Skeletal muscle cell (primary cell): Measurements from ENCODE around the gene GAS1.

Experiments
- DNase-seq: peaks from one replicate; pipeline ENCODE4 v3.0.0-alpha.2; 2010; ENCODE audit warnings: low read depth
- H3K4me3 ChIP-seq: 2 replicates; pipeline ENCODE4 v1.5.1; 2011; ENCODE audit warnings: low read depth, mild to moderate bottlenecking, control low read depth, low read length, moderate library complexity

GAS1 gene, protein sequence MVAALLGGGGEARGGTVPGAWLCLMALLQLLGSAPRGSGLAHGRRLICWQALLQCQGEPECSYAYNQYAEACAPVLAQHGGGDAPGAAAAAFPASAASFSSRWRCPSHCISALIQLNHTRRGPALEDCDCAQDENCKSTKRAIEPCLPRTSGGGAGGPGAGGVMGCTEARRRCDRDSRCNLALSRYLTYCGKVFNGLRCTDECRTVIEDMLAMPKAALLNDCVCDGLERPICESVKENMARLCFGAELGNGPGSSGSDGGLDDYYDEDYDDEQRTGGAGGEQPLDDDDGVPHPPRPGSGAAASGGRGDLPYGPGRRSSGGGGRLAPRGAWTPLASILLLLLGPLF

DNA sequence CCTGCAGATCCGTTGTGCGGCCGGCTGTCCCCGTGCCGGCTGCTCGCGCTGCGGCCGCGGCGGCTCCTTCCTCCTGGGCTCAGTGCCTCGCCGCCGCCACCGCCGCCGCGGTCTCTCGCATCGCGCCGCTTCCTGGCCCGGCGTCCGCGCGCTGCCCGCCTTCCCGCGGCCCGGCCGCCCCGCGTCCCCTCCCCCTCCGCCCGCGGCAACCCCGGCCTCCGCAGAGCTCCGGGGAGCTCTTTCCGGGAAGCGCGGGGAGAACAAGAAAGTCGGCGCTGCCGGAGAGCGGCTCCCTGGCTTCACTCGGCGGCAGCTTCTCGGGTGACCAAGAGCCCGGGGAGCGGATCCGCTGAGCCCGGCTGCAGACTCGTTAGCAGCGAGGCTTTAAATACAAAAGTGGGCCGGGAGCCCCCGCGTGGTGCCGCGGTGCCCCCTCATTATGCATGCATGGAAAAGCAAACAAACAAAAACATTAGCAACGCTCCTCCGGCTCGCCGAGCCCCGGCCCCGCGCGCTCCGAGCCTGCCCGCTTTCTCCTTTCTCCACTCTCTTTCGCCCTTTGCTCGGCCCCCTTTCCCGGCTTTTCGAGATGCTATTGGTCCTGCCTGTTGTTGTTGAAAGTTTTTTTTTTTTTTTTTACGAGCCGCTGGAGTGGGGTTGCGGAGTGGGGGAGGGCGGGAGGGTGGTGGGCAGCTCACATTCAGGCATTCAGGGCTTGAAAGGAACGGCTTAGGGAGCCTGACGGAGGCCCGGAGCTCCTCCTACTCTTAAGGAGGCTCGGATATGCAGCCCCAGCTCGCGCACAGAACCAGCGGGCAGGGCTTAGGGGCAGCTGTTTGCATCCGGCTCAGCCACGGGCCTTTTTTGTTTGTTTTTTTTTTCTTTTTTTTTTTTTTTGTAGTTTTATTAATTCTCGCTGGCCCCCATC is at the start of gene GAS1:
GAS1 (minus strand) TSS at position 361 of the 928 bp plus-strand sequence. CDS start 727 bp downstream, outside the sequence.
- DNase-seq, result peak; percentile 95
- peak within 1 kb of the TSS; percentile 79 for H3K4me3 ChIP-seq

DNA sequence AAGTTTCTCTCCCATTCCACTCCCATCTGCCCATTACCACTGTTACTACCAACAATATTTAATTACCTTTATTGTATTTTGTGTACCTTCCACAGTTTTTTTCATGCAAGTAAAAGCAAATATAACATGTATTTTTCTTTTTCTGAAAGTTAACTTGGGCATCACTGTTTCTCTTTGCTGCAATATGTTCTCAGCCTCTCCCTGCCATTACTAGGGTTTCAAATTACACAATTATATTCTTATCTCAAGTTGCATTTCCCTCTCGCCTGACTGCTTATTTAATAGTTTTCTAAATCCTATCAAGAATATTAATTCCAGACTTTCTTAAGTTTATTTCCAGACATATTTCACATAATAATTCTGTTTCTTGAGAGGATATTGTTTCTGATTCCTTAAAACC is 46.9 kb upstream of the GAS1 start:
- no peak for DNase-seq
- H3K4me3 ChIP-seq, result no peak overlapping the region

DNA sequence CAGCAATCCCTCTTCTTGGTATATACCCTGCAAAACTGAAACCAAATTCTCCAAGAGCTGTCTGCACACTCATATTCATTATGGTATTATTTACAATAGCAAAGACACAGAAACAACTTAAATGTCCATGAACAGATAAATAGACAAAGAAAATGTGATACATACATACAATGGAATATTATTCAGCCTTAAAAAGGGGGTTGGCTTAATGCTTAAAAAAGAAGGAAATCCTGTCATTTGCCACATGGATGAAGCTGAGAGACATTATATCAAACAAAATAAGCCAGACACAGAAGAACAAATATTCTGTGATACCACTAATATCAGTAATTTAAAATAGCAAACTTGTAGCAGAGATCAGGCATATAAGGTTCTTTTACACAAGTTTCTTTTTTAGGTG is 46.5 kb upstream of the GAS1 start:
- no peak for DNase-seq
- H3K4me3 ChIP-seq, result no peak overlapping the region

DNA sequence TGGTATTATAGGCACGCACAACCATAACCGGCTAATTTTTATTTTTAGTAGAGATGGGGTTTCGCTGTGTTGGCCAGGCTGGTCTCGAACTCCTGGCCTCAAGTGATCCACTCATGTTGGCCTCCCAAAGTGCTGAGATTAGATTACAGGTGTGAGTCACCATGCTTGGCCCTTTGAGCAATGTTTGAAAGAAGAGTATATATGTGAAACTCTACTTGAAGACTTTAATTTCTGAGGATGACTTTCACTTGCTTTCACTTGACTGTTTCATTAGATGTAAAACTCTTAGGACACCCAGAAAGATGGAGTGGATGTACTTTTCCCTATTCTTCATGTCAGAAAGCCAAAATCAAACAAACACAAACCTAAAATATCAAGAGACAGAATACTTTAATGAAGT is 43.8 kb upstream of the GAS1 start:
- no peak for DNase-seq
- no peak overlapping the region for H3K4me3 ChIP-seq

DNA sequence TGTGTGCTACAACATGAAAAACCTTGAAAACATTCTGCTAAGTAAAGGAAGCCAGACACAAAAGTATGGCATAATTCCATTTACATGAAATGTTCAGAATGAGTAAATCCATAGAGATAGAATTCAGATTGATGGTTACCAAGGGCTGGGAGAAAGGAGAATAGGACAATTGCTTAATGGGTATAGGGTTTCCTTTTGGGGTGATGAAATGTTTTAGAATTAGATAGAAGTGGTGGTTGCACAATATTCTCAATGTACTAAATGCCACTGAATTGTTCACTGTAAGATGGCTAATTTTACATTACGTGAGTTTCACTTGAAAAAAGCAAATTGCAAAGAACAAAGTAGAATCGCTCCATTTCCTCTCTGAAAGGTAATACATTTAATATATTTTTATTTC is 43.0 kb upstream of the GAS1 start:
- H3K4me3 ChIP-seq, result no peak overlapping the region
- DNase-seq, result peak; percentile 60

DNA sequence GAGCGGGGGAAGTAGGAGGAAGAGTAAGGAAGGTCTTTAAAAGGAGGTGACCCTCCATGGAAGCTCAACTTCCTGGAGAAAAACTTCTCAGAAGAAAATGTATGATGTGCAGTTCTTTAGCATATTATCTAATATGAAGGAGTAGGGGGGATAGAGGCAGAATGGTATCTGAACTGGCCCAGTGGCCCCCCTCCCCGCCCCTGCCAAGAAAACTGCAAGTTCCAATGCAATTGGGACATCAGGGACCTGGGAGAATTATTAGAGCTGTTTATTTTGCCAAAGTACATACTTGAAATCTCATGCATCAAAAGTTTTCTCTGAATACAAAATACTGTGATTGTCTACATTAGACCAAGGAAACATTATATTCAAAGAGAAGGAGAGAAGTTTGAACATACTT is 40.6 kb upstream of the GAS1 start:
- no peak for DNase-seq
- no peak overlapping the region for H3K4me3 ChIP-seq

DNA sequence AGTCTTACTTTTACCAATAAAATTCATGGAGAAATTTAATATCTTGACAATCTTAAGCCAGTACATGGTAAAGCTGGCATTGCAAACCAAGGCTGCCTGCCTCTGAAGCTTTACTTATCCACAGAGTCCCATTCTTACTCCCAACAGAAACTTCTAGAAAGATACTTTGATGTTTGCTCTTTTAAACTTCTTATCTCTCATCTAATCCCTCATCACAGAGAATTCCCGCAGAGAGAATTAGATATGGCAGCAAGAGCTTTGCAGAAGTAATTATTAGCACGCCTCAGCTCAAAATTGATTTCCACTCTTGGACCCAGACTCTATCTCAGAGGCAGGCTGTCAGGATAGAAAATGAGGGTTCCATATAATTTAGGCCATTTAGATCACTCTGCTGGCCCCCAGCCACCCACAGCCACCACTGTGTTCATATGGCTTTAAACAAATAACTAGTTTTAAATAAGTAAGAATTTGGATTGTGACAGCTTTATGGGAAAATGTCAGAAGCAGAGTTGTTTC is 37.9 kb upstream of the GAS1 start:
- DNase-seq, result no peak
- H3K4me3 ChIP-seq, result no peak overlapping the region

DNA sequence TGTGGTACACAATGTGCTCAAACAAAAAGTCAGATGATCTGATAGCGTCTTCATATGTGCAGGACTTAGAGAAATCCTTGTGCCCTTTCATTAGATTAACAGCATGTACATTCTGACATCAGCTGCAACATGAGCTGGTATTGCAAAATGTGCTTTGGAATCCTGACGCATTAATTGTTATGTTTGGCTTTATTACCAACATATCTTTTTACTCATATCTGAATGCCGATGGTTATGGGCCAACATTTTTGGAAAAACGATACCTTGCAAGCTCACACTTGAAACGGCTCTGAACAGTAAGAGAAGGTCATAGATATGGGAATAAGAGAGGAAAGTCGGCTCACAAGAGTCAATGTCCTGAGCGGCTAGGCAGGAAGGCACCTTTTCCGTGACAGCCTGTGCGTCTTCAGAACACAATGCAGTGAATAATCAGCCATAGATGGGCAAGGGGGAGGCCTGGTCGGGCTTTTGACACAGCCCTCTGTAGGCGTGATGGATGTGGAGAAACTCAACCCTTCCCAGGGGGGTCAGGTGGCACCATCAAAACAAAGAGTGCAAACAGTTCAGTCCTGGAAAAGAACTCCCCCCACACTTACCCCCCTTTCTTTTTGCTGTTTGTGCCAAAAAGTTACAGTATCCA is 36.4 kb upstream of the GAS1 start:
- H3K4me3 ChIP-seq, result no peak overlapping the region
- peak; percentile 97 for DNase-seq

DNA sequence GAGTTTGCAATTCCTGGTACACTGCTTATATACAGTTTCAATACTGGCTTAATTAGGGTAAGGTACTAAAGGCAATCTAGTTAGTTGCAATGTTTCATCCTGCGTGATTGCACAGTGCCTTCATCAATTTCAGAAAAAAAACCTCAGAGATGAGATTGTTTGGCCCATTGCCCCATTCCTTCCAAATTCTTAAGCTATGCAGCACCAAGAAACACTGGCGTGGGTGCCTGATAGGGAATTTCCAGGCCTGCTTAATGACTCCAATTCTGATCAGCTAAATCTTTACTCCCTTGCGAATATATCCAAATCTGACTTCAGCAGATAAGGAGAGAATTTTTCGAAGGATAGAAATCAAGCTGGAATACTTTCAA is 35.9 kb upstream of the GAS1 start:
- no peak for DNase-seq
- no peak overlapping the region for H3K4me3 ChIP-seq

DNA sequence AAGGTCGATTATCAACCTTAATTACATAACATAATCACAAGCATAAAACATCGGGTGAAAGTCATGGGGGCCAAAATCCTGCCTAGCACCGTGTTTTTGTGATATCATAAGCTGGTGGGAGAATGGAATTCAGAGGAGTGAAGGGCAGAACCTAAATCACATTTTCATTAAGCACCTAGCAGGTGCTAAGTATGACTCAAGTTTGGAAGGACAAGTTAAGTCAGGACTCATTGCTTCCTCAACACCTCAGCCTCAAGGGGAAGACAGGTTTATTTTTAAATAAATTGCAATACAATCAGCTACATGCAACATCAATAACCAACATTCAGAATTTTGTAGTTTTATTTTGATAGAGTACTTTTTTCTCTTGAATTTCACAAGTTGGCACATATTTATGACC is 33.5 kb upstream of the GAS1 start:
- H3K4me3 ChIP-seq, result no peak overlapping the region
- DNase-seq, result no peak

DNA sequence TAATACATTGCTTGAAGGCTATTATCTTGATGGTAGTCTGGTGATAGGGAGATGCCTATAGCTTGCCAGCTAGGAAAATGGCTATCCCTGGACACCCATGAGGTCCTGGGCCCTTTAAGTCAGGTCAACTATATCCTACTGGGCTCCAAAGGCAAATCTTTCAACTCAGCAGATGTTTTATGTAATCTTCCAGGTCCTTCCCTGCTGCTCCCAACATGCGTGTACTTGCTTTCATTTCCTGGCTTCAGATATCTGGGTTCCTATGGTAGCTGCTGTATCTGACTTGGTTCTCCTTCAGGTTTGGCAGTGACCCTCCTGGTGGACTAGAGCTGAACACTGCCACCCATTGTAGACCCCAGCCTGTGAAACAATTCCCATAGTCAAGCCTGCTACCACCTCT is 32.4 kb upstream of the GAS1 start:
- H3K4me3 ChIP-seq, result no peak overlapping the region
- DNase-seq, result no peak

DNA sequence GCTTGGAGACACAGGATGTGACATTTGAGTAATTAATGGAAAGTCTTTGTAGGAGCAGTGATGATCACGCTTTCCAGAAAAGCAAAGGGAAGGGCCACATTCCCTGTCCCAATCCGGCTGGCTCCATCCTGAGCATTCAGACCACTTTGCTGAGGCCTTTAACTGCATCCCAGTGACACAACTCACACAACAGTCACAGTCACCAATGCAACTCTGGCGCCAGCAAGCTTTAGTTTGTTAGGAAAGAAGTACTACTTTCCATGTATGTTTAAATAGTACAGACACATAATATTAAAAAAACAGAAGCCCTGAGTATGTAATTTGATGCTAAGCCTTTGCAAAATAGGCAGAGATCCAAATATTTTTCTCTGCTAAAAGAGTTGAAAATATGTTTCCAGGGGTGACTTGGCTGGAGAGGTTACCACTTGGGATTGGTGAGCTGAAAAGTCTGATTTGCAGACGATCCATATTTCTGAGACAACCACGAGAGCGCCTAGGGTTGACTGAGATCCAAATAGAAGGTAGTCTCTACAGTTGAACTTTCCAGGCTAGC is 31.7 kb upstream of the GAS1 start:
- peak; percentile 44 for DNase-seq

DNA sequence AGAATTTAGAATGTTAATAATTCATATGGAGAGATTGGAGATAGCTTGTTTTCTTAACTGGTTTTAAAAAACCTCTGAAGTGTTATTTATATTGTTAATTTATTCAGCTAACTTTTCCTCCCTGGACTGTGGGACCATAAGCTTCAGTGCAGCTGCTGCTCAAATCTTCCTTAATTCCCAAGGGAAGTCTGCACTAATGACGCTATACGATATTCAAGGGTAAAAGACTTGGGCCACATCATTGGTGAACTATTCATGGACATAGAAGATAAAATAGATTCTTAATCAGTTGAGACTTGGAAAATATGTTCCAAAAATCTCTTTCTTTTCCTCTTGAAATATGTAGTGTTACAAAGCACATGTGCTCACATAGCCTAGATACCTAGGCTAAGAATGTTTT is 31.1 kb upstream of the GAS1 start:
- DNase-seq, result peak; percentile 73
- no peak overlapping the region for H3K4me3 ChIP-seq

More for the DNA sequence above, 31.7 kb upstream of the GAS1 start:
- H3K4me3 ChIP-seq, result no peak overlapping the region

DNA sequence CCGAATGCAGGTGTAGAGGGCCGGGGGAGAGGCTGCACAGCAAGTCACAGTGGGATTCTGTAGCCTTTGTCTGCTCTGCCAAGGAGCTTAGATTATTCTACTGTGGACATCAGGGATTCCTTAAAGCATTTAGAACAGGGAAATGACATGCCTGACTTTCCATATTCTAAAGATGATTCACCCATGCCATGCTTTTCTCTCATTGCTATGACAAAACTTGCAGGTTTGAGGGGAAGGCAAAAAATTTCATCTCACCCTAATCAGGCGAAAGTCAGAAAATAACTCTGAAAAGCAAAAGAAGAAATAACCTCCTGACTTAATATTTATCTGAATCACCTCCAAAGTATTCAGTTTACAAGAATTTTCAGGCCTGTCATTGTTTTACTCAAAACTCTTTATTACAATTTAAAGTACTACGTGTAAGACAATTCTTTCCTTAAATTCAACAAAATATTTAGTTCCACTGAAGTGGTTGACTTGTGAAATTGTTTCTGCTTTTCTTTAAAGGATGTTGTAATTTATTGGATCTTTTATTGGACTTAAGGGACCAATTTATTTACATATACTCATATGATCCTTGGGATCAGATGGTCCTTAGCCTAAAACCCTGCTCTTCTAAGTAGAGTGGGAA is 30.0 kb upstream of the GAS1 start:
- DNase-seq, result no peak
- H3K4me3 ChIP-seq, result no peak overlapping the region

DNA sequence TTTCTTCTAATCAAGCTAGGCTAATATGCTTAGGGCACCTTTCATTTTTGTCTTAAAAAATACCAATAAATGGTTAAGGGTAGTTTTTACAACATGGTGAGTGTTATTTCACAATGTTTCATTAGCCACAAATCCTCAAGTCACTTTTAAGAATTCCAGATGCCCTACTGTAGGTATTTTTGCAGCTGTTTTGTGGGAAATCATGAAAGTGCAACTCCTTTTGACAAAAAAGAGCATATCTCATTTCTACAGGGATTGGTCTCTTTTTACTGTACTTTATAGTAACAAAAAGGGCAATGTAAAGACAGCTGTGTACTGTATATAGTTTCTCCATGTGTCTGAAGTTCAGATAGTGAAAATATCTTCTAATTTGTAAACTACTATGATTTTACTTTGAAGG is 28.3 kb upstream of the GAS1 start:
- no peak for DNase-seq
- H3K4me3 ChIP-seq, result no peak overlapping the region

DNA sequence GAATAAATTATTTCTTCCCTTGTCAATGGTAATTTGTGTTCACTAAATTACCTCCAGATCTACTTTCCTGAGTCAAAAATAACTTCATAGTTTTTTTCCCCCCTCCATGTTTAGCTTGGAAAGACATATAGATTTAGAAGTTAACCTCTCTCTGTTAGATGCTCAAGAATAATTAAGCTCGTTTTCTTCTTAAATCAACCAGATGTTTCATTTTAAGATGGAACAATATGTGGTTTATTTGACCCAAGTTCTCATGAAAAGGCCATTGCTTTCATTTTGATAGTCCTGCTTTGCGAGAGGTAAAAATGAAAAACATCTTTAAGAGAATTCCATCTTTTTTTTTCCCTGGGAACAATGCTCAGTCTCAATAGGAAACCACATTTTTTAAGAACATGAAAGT is 27.7 kb upstream of the GAS1 start:
- no peak for DNase-seq
- no peak overlapping the region for H3K4me3 ChIP-seq

DNA sequence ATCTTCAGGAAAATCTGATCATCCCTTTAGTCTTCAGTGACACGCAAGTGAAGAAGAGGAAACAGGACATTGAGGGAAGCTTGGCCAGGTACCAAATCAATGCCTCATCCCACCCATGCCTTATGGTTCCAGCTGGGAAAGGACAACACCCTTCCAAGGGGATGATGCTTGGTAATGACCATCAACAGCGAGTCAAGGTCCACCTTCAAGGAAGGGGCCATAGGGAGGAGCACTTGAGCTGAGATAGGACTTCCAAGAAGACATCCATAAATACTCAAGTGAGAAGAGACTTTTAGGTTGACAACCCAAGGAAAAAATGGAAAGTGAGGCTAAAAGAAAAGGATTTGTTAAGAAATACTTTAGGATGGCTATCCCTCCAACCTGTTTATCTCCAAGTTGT is 27.1 kb upstream of the GAS1 start:
- no peak overlapping the region for H3K4me3 ChIP-seq
- no peak for DNase-seq

DNA sequence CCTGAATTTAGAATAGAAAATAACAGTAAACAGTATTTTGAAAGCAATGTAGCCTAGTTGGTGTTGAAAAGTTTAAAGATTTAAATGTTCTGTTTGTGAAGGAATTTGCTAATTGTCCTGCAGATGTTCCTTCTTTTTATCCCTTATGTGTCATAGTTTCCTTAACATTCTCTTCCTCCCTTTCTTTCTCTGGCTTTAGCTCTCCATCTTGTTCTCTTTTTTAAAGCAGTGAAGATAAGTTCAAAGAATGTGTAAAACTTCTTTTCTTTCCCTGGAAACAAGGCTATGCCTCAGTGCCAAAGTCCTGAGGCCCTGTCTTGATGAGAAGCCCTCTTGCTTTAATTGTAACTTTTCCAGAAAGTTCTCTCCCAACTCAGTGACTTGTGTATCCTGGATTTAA is 24.4 kb upstream of the GAS1 start:
- DNase-seq, result no peak
- no peak overlapping the region for H3K4me3 ChIP-seq

DNA sequence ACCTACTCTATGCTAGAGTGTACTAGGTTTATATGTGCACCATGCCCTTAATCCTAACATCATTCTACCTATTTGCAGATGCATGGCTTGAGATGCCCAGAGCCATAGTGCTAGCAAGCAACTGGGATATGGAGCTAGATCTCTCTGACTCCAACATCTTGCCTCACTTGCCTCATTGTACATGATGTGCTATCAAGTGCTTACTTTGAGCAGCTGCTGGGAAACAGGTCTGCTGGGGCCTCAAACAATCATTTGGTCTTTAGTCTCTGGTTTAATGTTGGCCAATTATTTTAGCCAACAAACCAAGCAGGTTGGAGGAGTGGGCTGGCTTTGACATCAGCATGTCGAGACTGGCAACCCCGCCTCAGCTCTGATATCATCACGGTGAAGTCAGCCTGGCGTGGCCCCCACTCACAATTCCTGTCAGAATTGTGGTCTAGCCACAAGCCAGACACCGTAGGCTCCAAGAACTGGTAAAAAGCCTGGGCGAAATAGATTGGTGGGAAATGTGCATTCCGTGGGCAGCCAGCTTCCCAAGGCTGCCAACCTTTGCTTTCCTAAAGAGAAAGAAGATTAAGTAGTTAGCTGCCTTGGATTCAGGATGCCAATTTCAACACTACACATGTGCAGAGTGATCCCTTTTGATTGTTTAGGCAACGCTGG is 21.1 kb upstream of the GAS1 start:
- no peak for DNase-seq
- H3K4me3 ChIP-seq, result no peak overlapping the region
